Activated CD4-positive, alpha-beta T cell treated with anti-CD3 and anti-CD28 coated beads for 36 hours (primary cell): ENCODE results near the gene GALNTL6. TPM values are rescaled to one million over a fixed set of nuclear protein-coding genes. Genes with fewer than 3 reads are reported as not detected.

Experiments used
- ATAC-seq: fragments of 200-7000 bp; cut with Tn5 transposase; one replicate; pipeline ENCODE4 v1.10.0; 2021; ENCODE audit warnings: mild to moderate bottlenecking, moderate library complexity
- CTCF ChIA-PET: fragments of 350-600 bp; sonication (Branson Sonifier 250); formaldehyde crosslinking; loops from one replicate; lab custom pipeline; 2021; ENCODE audit warnings: antibody characterized with exemption; lab: Charles Lee
- POLR2A ChIA-PET: fragments of 350-600 bp; sonication (Branson Sonifier 250); formaldehyde crosslinking; loops from one replicate; lab custom pipeline; 2021; ENCODE audit warnings: antibody characterized with exemption, inconsistent platforms; lab: Charles Lee
- DNase-seq: peaks from one replicate; pipeline ENCODE4 v3.0.0-alpha.2; 2020
- H3K27ac Mint-ChIP-seq: one replicate; pipeline ENCODE4 v1.8.0; 2021; ENCODE audit warnings: mixed read lengths
- H3K27me3 Mint-ChIP-seq: one replicate; pipeline ENCODE4 v1.8.0; 2021; ENCODE audit warnings: mixed read lengths
- H3K36me3 Mint-ChIP-seq: one replicate; pipeline ENCODE4 v1.8.0; 2021; ENCODE audit warnings: low read depth, mixed read lengths
- H3K4me1 Mint-ChIP-seq: one replicate; pipeline ENCODE4 v1.8.0; 2021; ENCODE audit warnings: mixed read lengths
- H3K4me3 Mint-ChIP-seq: one replicate; pipeline ENCODE4 v1.8.0; 2021; ENCODE audit warnings: mild to moderate bottlenecking, moderate library complexity, mixed read lengths
- H3K9me3 Mint-ChIP-seq: one replicate; pipeline ENCODE4 v1.8.0; 2021; ENCODE audit warnings: low read depth, mixed read lengths
- intact Hi-C, 2 experiments: fragments of 100-400 bp; cut with DNase I in 1 of 2; cut with micrococcal nuclease in 1 of 2; formaldehyde crosslinking; loops; one replicate each; pipeline versions ENCODE4 v1.14.2 to v1.15.1; 2022 to 2024; cut with DNase I, micrococcal nuclease
- total RNA-seq, 2 experiments: library from RNA; stranded (reverse); gene quantifications; one replicate each; pipeline ENCODE4 v1.2.3, GENCODE V29; 2021

GALNTL6 gene
- total RNA-seq, 2 experiments from 2014 or later, result not detected

DNA sequence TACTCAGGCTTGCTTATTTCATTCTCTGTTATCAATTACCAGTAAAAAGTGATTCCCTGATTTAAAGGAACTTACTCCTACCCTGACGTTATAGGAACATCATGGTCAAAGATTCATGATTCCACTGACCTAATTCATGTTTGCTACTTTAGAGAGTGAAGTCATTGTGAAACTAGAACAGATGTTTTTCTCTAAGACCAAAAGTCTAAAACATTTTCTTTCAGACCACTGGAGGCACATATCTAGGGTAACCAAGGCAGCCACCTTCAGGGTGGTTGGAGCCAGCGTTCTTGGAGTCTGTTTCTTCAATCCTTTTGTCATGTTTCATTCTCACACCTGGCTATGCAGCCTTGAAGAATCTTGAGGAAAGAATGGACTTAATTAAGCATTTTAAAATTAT, 77.8 kb downstream of the GALNTL6 start:
- H3K36me3 Mint-ChIP-seq, result no peaks in the 10 kb centered on the region

GRCh38 chr4:171896426-171896825, 83.2 kb downstream of the GALNTL6 start:
- Mint-ChIP-seq H3K27me3 (no peaks in the 10 kb centered on the region), H3K27ac (no peak overlapping the region), H3K4me1 (no peaks in the 10 kb centered on the region), H3K4me3 (no peak overlapping the region), H3K9me3 (no peaks in the 10 kb centered on the region), H3K36me3 (no peaks in the 10 kb centered on the region)
- DNase-seq, result no peak
- intact Hi-C loops, result loop anchor here in 1 of 2 experiments (5.0 kb wide), 1 partner anchor 51 kb away; no protein-coding TSS in a partner anchor
- CTCF ChIA-PET, result no interaction called here
- POLR2A ChIA-PET, result no interaction called here
- ATAC-seq, result no peak

More for the DNA sequence above, 77.8 kb downstream of the GALNTL6 start:
- Mint-ChIP-seq H3K9me3 (peaks cover 4% of the 10 kb centered on the region), H3K4me1 (no peaks in the 10 kb centered on the region), H3K27me3 (no peaks in the 10 kb centered on the region), H3K27ac (no peak overlapping the region), H3K4me3 (no peak overlapping the region)
- CTCF ChIA-PET, result no interaction called here
- intact Hi-C loops, result no loop called here
- no peak for DNase-seq
- POLR2A ChIA-PET, result no interaction called here
- ATAC-seq, result no peak

DNA sequence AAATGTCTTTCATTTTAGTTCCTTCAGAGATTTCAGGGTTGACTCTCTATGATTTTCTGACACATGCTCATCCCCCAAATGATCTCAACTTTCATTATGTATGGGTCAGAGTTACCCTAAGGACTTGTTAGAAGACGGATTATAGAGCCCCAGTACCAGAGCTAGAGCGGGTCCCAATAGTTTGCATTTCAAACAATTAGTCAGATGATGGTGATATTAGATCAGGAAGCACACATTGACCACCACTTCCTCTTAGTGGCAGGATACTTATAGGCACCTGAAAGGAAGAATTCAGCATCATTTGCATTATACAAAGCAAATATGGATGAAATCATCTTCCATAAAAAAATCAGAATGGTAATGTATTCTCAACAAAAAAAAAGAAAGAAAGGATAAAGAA, 106.1 kb downstream of the GALNTL6 start:
- Mint-ChIP-seq H3K36me3 (no peaks in the 10 kb centered on the region), H3K4me1 (no peaks in the 10 kb centered on the region), H3K9me3 (peaks cover 4% of the 10 kb centered on the region), H3K4me3 (no peak overlapping the region), H3K27me3 (no peaks in the 10 kb centered on the region), H3K27ac (no peak overlapping the region)
- ATAC-seq (no peak), DNase-seq (no peak)
- POLR2A ChIA-PET, result no interaction called here
- intact Hi-C loops, result no loop called here
- CTCF ChIA-PET, result interaction anchor here (0.7 kb wide), 1 partner anchor 50 kb away, joined by 3 read pairs; no protein-coding TSS in a partner anchor

DNA sequence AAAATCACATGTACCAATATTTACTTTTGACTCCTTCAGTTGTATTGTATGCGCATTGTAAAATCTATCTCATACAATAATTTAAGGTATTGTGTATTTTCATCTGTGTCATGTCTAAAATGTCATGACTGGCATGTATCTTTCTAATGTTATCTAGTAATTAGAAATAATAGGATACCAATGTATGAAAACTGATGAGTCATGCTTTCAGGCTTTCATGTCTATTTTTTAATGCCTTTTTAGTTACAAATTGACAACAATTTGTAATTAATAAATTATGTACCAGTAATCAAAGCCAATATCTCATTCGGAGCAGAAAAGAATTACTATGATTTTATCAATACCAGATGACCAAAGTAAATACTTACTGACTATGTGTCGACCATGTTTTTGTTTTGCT, 107.7 kb downstream of the GALNTL6 start:
- POLR2A ChIA-PET, result no interaction called here
- DNase-seq, result no peak
- H3K9me3 Mint-ChIP-seq, result peaks cover 4% of the 10 kb centered on the region
- no peaks in the 10 kb centered on the region for H3K27me3 Mint-ChIP-seq
- intact Hi-C loops, result no loop called here
- H3K4me3 Mint-ChIP-seq, result no peak overlapping the region
- CTCF ChIA-PET, result no interaction called here
- H3K36me3 Mint-ChIP-seq, result no peaks in the 10 kb centered on the region
- no peak overlapping the region for H3K27ac Mint-ChIP-seq
- ATAC-seq, result no peak
- H3K4me1 Mint-ChIP-seq, result no peaks in the 10 kb centered on the region

DNA sequence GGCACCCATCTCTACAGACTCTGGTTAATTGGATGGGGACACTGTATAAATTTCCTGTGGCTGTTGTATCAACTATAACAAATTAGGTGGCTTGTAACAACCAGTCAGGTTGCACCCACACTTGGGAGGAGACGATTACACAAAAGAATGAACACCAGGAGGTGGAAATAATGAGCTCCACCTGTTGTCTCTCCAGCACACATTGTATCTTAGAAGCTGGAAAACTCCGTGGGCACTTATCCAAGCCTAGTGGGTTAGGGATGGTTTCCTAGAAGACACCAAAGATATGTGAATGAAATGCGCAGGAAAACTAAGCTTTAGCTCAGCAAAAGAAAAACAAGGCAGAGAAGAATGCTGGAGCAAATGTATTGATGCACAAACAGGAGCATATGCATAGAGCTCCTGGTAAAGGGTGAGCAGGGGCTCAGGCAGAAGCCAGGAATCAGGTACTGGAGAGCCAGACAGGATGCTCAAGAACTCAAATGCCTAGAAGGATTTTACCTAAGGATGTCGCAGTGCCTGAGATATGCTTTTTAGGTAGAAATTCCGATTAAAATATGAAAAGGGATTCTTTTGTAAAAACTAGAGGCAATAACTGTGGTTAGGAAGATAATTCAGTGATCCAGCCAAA, 111.7 kb downstream of the GALNTL6 start:
- Mint-ChIP-seq H3K27ac (no peak overlapping the region), H3K9me3 (no peaks in the 10 kb centered on the region), H3K4me1 (no peaks in the 10 kb centered on the region), H3K36me3 (no peaks in the 10 kb centered on the region), H3K4me3 (no peak overlapping the region), H3K27me3 (no peaks in the 10 kb centered on the region)
- DNase-seq (no peak), ATAC-seq (no peak)
- ChIA-PET CTCF (no interaction called here), POLR2A (no interaction called here)
- intact Hi-C loops, result no loop called here

DNA sequence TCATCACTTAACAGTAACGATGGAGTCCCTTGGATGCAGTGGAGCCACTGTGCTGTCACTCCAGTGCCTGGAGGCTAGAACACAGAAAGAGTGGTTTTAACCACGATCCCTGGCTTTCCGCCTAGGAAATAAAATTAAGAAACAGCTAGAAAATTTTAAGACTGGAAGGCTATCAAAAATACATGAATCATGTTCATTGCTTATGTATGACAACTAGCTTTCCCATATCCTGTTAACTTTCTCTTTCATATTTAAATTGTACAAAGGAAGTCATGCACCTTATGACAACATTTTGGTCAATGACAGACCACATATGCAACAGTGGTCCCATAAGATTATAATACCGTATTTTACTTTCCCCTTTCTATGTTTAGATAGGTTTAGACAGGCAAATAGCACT, 115.1 kb downstream of the GALNTL6 start:
- Mint-ChIP-seq H3K36me3 (no peaks in the 10 kb centered on the region), H3K27ac (no peak overlapping the region), H3K27me3 (no peaks in the 10 kb centered on the region), H3K4me3 (no peak overlapping the region), H3K9me3 (peaks cover 2% of the 10 kb centered on the region), H3K4me1 (no peaks in the 10 kb centered on the region)
- ATAC-seq, result no peak
- POLR2A ChIA-PET, result no interaction called here
- intact Hi-C loops, result no loop called here
- CTCF ChIA-PET, result no interaction called here
- DNase-seq, result no peak

GRCh38 chr4:171929477-171929876, 116.3 kb downstream of the GALNTL6 start:
- intact Hi-C loops, result no loop called here
- Mint-ChIP-seq H3K27ac (no peak overlapping the region), H3K9me3 (peaks cover 2% of the 10 kb centered on the region), H3K36me3 (no peaks in the 10 kb centered on the region), H3K27me3 (no peaks in the 10 kb centered on the region), H3K4me1 (no peaks in the 10 kb centered on the region), H3K4me3 (no peak overlapping the region)
- no peak for ATAC-seq
- POLR2A ChIA-PET, result no interaction called here
- CTCF ChIA-PET, result no interaction called here
- no peak for DNase-seq

DNA sequence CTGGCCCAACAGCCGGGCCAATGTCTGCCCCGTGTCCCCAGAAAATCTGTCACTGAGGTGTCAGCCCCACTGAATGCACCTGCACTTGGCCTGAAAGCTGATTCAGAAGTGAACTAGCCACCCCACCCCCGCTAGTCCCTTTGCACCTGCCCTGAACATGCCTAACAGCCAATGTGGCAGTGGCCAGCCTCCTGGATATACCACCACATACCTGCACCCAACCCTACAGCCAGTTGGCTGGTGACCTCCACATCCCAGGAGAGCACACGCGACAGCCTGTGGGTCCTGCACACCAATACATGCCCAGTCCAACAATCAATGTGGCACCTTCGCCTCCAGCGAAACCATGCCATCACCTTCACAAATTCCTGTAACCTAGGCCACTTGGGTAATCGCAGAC, 116.7 kb downstream of the GALNTL6 start:
- H3K27me3 Mint-ChIP-seq, result no peaks in the 10 kb centered on the region
- H3K4me3 Mint-ChIP-seq, result no peak overlapping the region
- intact Hi-C loops, result no loop called here
- H3K4me1 Mint-ChIP-seq, result no peaks in the 10 kb centered on the region
- ATAC-seq, result no peak
- no peak overlapping the region for H3K27ac Mint-ChIP-seq
- ChIA-PET CTCF (interaction anchor here (0.6 kb wide), 1 partner anchor 18 kb away, joined by 4 read pairs; no protein-coding TSS in a partner anchor), POLR2A (no interaction called here)
- H3K36me3 Mint-ChIP-seq, result no peaks in the 10 kb centered on the region
- no peak for DNase-seq
- peaks cover 2% of the 10 kb centered on the region for H3K9me3 Mint-ChIP-seq

- ChIA-PET POLR2A (no interaction called here), CTCF (no interaction called here)
- DNase-seq, result no peak
- intact Hi-C loops, result no loop called here
- no peak overlapping the region for H3K27ac Mint-ChIP-seq
- H3K4me1 Mint-ChIP-seq, result no peaks in the 10 kb centered on the region
- H3K9me3 Mint-ChIP-seq, result peaks cover 2% of the 10 kb centered on the region
- H3K36me3 Mint-ChIP-seq, result no peaks in the 10 kb centered on the region
- no peak overlapping the region for H3K4me3 Mint-ChIP-seq
- no peak for ATAC-seq
- H3K27me3 Mint-ChIP-seq, result no peaks in the 10 kb centered on the region
These were observed 119.0 kb downstream of the GALNTL6 start for GRCh38 chr4:171932238-171932637.

GRCh38 chr4:171940656-171941055, 127.5 kb downstream of the GALNTL6 start:
- intact Hi-C loops, result no loop called here
- ChIA-PET CTCF (no interaction called here), POLR2A (no interaction called here)
- no peaks in the 10 kb centered on the region for H3K4me1 Mint-ChIP-seq
- H3K4me3 Mint-ChIP-seq, result no peak overlapping the region
- H3K27me3 Mint-ChIP-seq, result no peaks in the 10 kb centered on the region
- H3K27ac Mint-ChIP-seq, result no peak overlapping the region
- H3K36me3 Mint-ChIP-seq, result no peaks in the 10 kb centered on the region
- no peaks in the 10 kb centered on the region for H3K9me3 Mint-ChIP-seq
- no peak for DNase-seq
- ATAC-seq, result no peak

- no peak overlapping the region for H3K27ac Mint-ChIP-seq
- intact Hi-C loops, result loop anchor here in 1 of 2 experiments (5.0 kb wide), 1 partner anchor 50 kb away; no protein-coding TSS in a partner anchor
- H3K27me3 Mint-ChIP-seq, result no peaks in the 10 kb centered on the region
- no peak for DNase-seq
- no peak for ATAC-seq
- ChIA-PET POLR2A (no interaction called here), CTCF (interaction anchor here (0.5 kb wide), 1 partner anchor 17 kb away, joined by 4 read pairs; no protein-coding TSS in a partner anchor)
- no peaks in the 10 kb centered on the region for H3K4me1 Mint-ChIP-seq
- peaks cover 2% of the 10 kb centered on the region for H3K9me3 Mint-ChIP-seq
- no peaks in the 10 kb centered on the region for H3K36me3 Mint-ChIP-seq
- no peak overlapping the region for H3K4me3 Mint-ChIP-seq
These were observed 134.2 kb downstream of the GALNTL6 start for GRCh38 chr4:171947400-171947799.

DNA sequence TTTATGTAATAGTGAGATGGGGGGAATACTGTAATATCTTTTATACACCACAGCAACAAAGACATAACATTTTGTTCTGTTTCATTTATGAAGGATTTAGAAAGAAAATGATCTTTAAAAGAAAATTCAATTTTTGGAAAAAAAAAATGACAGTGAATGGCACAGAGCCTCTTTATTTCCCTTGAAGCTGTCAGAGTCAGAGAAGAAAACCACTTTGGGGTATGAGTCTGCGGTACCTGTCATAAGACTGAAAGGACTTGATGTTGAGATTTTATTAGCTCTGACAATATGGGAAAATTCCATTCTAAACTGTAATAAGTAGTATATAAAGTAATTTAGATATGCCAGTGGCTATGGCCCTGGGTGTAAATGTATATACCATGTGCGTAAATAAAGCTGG, 134.8 kb downstream of the GALNTL6 start:
- Mint-ChIP-seq H3K36me3 (no peaks in the 10 kb centered on the region), H3K4me3 (no peak overlapping the region), H3K4me1 (no peaks in the 10 kb centered on the region), H3K27me3 (no peaks in the 10 kb centered on the region), H3K9me3 (peaks cover 2% of the 10 kb centered on the region), H3K27ac (no peak overlapping the region)
- ChIA-PET POLR2A (no interaction called here), CTCF (interaction anchor here (0.5 to 1.5 kb wide), 2 partner anchors 9 to 18 kb away, joined by 3 to 4 read pairs; no protein-coding TSS in a partner anchor)
- no peak for ATAC-seq
- DNase-seq, result no peak
- intact Hi-C loops, result loop anchor here in 1 of 2 experiments (5.0 kb wide), 1 partner anchor 51 kb away; no protein-coding TSS in a partner anchor
